ENCODE results near the gene HIBADH.

DNA sequence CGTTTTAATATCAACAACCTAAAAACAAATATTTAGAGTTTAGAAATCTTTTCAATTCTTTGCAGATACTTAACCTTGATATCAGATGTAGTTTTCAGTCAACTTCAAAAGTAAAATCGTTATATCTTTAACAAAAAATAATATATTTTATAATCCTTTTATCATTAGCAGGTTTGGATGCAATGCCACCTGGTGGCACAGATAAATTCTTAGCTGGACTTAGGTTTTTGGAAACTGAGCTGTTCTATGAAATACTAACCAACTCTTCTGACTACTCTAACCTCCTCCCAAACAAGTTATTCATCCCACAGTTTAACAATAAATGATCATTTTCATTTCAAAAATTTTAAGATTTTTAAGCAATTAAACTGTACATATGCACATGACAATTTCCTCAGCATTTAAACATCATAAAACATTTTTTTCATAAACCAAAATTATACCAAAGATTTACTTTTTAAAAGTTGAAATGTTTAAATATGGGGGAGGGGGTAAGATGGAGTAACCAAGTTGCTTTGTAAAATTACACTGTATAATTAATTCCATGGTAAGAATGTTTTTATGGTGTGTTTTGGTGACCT lies 56.9 kb downstream of the HIBADH start:
- TF ChIP-seq ELF1 (tag; IDR thresholded peaks at IDR 0.05) (no peak), ZNF764 (CRISPR knock-in tag; IDR thresholded peaks at IDR 0.05; ENCODE audit: low read depth) (no peak), E2F6 (IDR thresholded peaks at IDR 0.05; ENCODE audit: borderline replicate concordance in 1 of 2, extremely low read depth in 1 of 2, insufficient read depth in 1 of 2, insufficient read length in 1 of 2, low read depth in 1 of 2, low read length in 1 of 2, poor library complexity in 1 of 2, severe bottlenecking in 1 of 2) (no peak), ZNF274 (IDR thresholded peaks at IDR 0.05; ENCODE audit: borderline replicate concordance, low read depth, low read length) (no peak), HCFC1 (IDR thresholded peaks at IDR 0.05; ENCODE audit: low read depth, low read length) (no peak)
- TF ChIP-seq, protein P1, sequence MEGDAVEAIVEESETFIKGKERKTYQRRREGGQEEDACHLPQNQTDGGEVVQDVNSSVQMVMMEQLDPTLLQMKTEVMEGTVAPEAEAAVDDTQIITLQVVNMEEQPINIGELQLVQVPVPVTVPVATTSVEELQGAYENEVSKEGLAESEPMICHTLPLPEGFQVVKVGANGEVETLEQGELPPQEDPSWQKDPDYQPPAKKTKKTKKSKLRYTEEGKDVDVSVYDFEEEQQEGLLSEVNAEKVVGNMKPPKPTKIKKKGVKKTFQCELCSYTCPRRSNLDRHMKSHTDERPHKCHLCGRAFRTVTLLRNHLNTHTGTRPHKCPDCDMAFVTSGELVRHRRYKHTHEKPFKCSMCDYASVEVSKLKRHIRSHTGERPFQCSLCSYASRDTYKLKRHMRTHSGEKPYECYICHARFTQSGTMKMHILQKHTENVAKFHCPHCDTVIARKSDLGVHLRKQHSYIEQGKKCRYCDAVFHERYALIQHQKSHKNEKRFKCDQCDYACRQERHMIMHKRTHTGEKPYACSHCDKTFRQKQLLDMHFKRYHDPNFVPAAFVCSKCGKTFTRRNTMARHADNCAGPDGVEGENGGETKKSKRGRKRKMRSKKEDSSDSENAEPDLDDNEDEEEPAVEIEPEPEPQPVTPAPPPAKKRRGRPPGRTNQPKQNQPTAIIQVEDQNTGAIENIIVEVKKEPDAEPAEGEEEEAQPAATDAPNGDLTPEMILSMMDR (IDR thresholded peaks at IDR 0.05 in 2 of 3, conservative IDR thresholded peaks at IDR 0.05 in 1 of 3; ENCODE audit: insufficient read depth in 2 of 3, low read depth in 1 of 3, low read length in 3 of 3), result peak in 2 of 3 experiments; percentile 16 to 45; a peak in 3 of 6 replicates
